RWPE2 (cell line): ENCODE measurements around the gene ZNF655.
"Not testable (repeated sequence)": the region's sequence is repeated elsewhere in the genome, so short reads cannot be mapped to it uniquely, and the experiment has no call there.

Experiments
- ATAC-seq: fragments of 200-7000 bp; cut with Tn5 transposase; 3 replicates; pipeline ENCODE4 v1.9.1; 2021; ENCODE audit warnings: low read depth
- DNase-seq: peaks from one replicate; pipeline ENCODE4 v3.0.0-alpha.2; 2020; ENCODE audit warnings: low spot score
- H3K27ac ChIP-seq: fragments of 450-650 bp; 2 replicates; pipeline ENCODE4 v1.5.1; 2017; ENCODE audit warnings: mild to moderate bottlenecking; ENCODE audit not compliant: poor library complexity, severe bottlenecking
- H3K27me3 ChIP-seq: fragments of 250-450 bp; sonication (Bioruptor Pico); 2 replicates; pipeline ENCODE4 v1.5.1; 2021; ENCODE audit warnings: mild to moderate bottlenecking, moderate library complexity; ENCODE audit not compliant: insufficient read depth, poor library complexity, severe bottlenecking
- H3K36me3 ChIP-seq: fragments of 250-450 bp; sonication (Bioruptor Pico); 2 replicates; pipeline ENCODE4 v1.5.1; 2020; ENCODE audit warnings: low read depth, mild to moderate bottlenecking, moderate library complexity
- H3K4me1 ChIP-seq: fragments of 250-450 bp; sonication (Bioruptor Pico); 2 replicates; pipeline ENCODE4 v1.5.1; 2021; ENCODE audit warnings: mild to moderate bottlenecking, moderate library complexity; ENCODE audit not compliant: insufficient read depth, poor library complexity, severe bottlenecking
- H3K4me3 ChIP-seq: fragments of 250-450 bp; sonication (Bioruptor Pico); 2 replicates; pipeline ENCODE4 v1.5.1; 2021; ENCODE audit warnings: mild to moderate bottlenecking, moderate library complexity; ENCODE audit not compliant: severe bottlenecking
- H3K9me3 ChIP-seq: fragments of 250-450 bp; sonication (Bioruptor Pico); 2 replicates; pipeline ENCODE4 v1.5.1; 2021; ENCODE audit warnings: mild to moderate bottlenecking, moderate library complexity; ENCODE audit not compliant: severe bottlenecking
- CTCF ChIP-seq: fragments of 450-650 bp; IDR thresholded peaks from one replicate; pipeline ENCODE4 v1.5.1; 2017; ENCODE audit warnings: mild to moderate bottlenecking, moderate library complexity; ENCODE audit not compliant: poor library complexity, severe bottlenecking

The ZNF655 gene

GRCh38 chr7:99579281-99579955, 21.0 kb downstream of the ZNF655 start:
- no peak overlapping the region for H3K27ac ChIP-seq
- H3K4me3 ChIP-seq = no peak overlapping the region
- H3K36me3 ChIP-seq = peaks cover 6% of the 10 kb centered on the region
- H3K27me3 ChIP-seq = no peaks in the 10 kb centered on the region
- H3K9me3 ChIP-seq = no peaks in the 10 kb centered on the region
- ATAC-seq (no peak), DNase-seq (no peak)
- H3K4me1 ChIP-seq = no peaks in the 10 kb centered on the region
- no peak for TF ChIP-seq CTCF

GRCh38 chr7:99579956-99580777, 21.7 kb downstream of the ZNF655 start:
- no peaks in the 10 kb centered on the region for H3K4me1 ChIP-seq
- no peaks in the 10 kb centered on the region for H3K9me3 ChIP-seq
- peak; percentile 44 for TF ChIP-seq CTCF
- H3K36me3 ChIP-seq = no peaks in the 10 kb centered on the region
- H3K4me3 ChIP-seq = peak overlapping the region; percentile 29
- no peaks in the 10 kb centered on the region for H3K27me3 ChIP-seq
- H3K27ac ChIP-seq = no peak overlapping the region
- DNase-seq = no peak
- peak; percentile 67 for ATAC-seq

- H3K4me1 ChIP-seq, H3K27me3 ChIP-seq, DNase-seq, H3K36me3 ChIP-seq, ATAC-seq, H3K27ac ChIP-seq, H3K9me3 ChIP-seq: not testable (repeated sequence)
- H3K4me3 ChIP-seq = peak overlapping the region; percentile 29
Observed at GRCh38 chr7:99580778-99581332, 22.4 kb downstream of the ZNF655 start.

GRCh38 chr7:99588868-99589267, 30.4 kb downstream of the ZNF655 start:
- no peak for ATAC-seq
- Histone ChIP-seq H3K27ac (no peak overlapping the region), H3K4me1 (no peaks in the 10 kb centered on the region), H3K36me3 (no peaks in the 10 kb centered on the region), H3K4me3 (no peak overlapping the region), H3K9me3 (no peaks in the 10 kb centered on the region), H3K27me3 (no peaks in the 10 kb centered on the region)
- TF ChIP-seq CTCF = no peak
- DNase-seq = no peak

GRCh38 chr7:99594948-99595745, 36.7 kb downstream of the ZNF655 start:
- H3K4me1 ChIP-seq = no peaks in the 10 kb centered on the region
- H3K27ac ChIP-seq = no peak overlapping the region
- no peaks in the 10 kb centered on the region for H3K27me3 ChIP-seq
- TF ChIP-seq CTCF = no peak
- DNase-seq (no peak), ATAC-seq (no peak)
- no peaks in the 10 kb centered on the region for H3K36me3 ChIP-seq
- H3K4me3 ChIP-seq = no peak overlapping the region
- no peaks in the 10 kb centered on the region for H3K9me3 ChIP-seq
